ENCODE data around the gene RGS3.

The RGS3 gene

GRCh38 chr9:113570749-113571711, 107.5 kb downstream of the RGS3 start:
- no peak for DNase-seq (ENCODE audit: low read depth in 2 of 2)

DNA sequence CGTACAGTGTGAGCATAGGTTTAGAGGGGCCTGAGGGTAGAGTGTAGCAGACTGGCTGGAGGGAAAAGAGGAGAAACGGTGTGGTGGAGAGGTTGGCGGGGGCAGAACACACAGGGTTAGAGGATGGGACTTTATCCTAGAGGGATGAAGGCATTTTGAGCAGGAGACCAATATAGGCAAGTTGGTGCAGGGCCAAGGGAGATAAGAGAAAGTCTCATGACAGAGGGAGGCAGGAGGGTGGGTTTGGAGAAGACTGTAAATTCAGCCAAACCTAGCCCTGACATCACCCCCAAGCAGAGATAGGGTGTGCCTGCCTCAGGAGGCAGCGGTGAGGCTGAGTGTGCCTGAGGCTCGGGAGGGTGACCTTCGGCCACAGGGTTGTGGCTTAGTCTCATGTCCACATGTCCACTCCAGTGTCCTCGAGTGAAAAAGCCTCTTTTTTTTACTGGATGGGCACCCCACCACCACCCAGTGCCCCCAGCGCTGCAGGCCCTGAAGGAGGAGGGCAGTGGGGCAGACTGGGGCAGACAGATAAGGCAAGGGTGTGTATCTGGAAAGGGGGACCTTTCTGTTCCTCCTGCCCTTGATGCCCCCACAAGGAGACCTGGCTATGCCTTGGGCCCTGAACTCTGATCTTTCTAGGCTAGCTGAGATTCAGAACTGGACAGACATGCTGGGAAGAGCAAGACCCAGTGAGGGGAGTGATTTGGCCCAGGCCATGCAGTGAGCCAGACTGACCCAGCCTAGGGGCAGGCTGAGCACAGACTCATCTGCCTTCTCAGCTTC, 108.7 kb downstream of the RGS3 start:
- no peak for DNase-seq (ENCODE audit: low read depth in 2 of 2)

GRCh38 chr9:113573046-113573958, 109.8 kb downstream of the RGS3 start:
- no peak for DNase-seq (ENCODE audit: low read depth in 2 of 2)

GRCh38 chr9:113573959-113574352, 110.4 kb downstream of the RGS3 start:
- DNase-seq (ENCODE audit: low read depth in 2 of 2), result no peak

DNA sequence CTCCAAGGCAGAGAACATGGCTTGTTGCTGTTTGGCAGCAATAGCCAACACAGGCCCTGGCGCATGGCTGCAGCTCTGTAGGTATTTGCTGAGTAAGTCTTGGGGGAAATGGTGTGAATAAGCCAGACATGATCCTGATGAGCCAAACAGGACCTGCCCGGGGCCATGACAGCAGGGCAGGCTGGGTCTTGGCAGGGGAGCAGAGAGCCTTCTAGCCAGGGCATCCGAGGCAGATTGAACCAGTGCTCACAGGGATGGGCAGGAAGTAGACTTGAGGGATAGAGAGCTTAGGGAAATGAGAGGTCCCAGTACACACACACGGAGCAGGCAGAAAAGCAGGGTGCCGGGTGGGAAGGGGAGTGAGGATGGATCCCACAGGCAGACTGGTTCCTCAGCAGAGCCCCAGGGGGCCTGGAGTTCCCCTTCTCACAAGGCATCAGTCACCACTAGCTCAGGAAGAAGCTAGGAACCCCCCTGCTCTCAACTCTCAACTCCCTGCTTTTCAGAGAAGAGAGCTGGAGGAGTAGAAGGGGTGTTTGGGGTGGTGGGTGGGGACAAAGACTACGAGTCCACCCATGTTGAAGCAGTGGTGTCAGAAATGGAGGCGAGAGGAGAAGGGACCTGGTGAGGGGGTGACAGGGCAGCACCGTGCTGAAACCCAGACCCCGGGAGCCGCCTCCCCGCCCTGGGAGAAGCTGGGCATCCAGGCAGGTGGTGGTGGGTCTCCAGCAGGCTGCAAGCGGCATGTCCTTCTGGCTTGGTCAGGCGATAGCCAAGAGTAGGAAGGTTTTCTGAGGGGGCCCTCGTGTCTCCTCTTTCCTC, 111.1 kb downstream of the RGS3 start:
- DNase-seq (ENCODE audit: low read depth in 2 of 2), result no peak

DNA sequence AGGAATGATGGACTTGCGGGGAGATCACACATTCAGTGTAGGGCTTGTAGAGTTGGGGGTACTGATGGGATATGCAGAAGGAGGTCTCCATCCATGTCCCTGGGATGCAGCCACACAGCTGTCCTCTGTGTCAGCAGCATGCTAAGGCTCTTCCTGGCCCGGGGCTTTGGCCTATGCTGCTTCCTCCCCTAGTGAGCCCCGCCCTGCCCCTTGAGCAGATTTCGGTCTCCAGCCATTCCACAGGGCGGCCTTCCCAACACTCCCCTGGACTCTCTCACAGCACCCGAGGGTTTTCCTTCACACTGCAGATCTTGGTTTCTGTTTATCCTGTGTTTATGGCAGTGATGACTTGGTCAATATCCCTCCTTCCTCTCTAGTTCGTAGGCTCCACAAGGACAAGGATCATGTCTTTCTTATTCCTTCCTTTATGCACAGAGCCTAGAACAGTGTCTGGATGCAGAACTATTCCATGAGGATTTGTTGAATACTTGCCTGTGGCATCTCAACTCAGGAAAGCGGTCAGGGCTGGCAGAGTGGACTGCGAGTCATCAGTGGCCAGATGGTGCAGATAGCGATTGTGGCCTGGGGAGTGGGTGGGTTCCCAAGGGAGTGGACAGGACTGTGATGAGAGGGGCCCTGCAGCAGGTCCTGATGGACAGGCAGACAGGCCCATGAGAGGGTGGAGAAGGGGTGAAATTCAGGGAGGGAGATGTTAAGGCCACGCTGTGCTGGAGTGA, 114.2 kb downstream of the RGS3 start:
- DNase-seq (ENCODE audit: low read depth in 2 of 2), result no peak

GRCh38 chr9:113578279-113578865, 114.8 kb downstream of the RGS3 start:
- DNase-seq (ENCODE audit: low read depth in 2 of 2), result no peak

DNA sequence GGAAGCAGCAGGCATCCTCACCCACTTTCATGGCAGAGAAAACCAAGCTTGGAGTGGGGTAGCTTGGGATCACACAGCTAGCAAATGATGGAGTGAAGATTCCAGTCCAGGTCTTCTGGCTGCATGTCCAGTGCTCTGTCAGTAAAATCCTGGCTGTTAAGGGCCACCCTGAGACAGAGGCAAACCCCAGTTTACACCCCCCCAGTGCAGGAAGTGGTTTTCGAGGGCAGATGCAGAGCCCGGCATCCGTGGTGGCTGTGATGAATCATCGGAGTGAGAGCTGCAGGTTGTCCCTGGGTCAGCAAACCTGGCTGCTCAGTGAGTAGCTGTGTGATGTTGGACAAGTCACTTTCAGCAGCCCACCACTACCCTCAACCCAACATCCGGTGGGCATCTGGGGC, 115.4 kb downstream of the RGS3 start:
- peak; percentile 70 to 83 for DNase-seq (ENCODE audit: low read depth in 2 of 2)

DNA sequence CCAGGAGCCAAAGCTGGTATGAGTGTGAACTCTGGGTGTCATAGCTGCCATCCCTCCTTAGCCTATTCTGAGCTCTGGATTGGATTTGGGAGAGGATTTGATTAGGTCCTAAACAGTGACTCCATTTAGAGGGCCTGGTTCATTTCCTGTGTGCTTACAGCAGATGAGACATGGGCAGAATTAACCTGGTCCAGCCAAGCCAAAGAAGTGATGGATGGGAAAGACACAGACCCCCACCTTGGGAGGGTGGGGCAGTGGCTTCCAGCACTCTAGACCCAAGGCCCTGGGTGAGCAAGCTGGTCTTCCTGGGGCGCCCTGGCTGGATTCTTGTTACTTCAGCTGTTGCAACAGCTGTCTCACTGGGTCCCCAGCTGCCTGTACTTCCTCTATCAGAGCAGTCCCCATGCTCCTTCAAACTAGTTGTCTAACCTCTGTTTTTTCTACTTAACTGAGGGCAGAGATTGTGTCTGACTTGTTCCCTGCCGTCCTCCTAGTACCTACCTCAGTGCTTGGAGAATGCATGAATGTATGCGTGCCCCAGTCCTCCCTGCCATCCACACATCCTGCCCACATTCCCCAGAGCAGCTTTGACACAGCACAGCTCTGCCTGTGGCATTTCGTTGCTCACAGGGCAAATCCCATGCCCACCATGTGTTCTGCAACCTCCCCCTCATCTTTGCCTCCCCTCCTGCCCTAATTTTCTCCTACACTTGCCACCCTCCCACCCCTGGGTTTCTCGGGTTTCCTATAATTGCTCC, 115.9 kb downstream of the RGS3 start:
- no peak for DNase-seq (ENCODE audit: low read depth in 2 of 2)

DNA sequence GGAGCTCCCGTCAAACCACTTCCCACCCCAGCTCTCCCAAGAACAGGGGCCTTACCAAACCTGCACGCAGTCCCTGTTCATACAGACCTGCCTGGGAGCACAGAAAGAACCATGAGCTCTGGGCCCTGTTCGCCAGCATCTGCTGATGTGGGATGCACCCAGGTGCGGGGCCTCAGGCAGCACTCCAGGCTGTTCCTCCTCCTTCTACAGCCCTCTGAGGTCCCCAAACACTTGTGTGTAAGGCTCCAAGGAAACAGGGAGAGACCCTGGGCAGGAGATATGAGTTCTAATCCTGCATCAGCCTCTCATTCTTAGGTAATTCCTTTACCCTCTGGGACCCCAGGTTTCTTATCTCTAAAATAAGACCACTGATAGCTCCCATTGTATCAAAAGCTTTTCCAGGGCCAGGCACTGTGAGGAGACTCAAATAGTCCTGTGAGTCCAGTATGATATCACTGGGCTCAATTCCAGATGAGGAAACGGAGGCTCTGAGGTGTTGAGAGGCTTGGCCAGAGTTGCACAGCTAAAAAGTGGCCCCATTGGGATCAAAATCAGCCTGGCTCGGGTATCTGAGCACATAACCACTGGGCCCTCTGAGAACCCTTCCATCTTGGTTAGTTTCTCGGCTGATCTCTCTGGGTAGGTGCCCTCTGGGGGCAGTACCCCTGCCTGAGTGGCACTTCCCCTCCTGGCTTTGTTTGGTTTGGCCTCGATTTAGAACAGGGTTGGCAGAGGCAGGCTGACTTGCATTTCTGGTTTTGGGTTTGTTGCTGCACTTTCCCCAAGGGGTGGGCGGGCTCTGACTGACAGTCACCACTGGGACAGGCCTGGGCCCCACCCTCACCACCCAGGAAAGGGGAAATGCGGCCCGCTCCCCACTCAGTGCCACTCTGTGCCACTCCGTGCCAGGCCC, 116.8 kb downstream of the RGS3 start:
- peak; percentile 39 to 63 for DNase-seq (ENCODE audit: low read depth in 2 of 2)

GRCh38 chr9:113580954-113581311, 117.4 kb downstream of the RGS3 start:
- no peak for DNase-seq (ENCODE audit: low read depth in 2 of 2)

GRCh38 chr9:113581865-113582697, 118.6 kb downstream of the RGS3 start:
- DNase-seq (ENCODE audit: low read depth in 2 of 2), result peak; percentile 44 to 72

- DNase-seq (ENCODE audit: low read depth in 2 of 2), result no peak
Measured at GRCh38 chr9:113582698-113583200, 119.2 kb downstream of the RGS3 start.

DNA sequence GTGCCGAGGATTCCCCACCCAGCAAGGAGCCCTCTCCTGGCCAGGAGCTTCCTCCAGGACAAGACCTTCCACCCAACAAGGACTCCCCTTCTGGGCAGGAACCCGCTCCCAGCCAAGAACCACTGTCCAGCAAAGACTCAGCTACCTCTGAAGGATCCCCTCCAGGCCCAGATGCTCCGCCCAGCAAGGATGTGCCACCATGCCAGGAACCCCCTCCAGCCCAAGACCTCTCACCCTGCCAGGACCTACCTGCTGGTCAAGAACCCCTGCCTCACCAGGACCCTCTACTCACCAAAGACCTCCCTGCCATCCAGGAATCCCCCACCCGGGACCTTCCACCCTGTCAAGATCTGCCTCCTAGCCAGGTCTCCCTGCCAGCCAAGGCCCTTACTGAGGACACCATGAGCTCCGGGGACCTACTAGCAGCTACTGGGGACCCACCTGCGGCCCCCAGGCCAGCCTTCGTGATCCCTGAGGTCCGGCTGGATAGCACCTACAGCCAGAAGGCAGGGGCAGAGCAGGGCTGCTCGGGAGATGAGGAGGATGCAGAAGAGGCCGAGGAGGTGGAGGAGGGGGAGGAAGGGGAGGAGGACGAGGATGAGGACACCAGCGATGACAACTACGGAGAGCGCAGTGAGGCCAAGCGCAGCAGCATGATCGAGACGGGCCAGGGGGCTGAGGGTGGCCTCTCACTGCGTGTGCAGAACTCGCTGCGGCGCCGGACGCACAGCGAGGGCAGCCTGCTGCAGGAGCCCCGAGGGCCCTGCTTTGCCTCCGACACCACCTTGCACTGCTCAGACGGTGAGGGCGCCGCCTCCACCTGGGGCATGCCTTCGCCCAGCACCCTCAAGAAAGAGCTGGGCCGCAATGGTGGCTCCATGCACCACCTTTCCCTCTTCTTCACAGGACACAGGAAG, 120.2 kb downstream of the RGS3 start:
- DNase-seq (ENCODE audit: low read depth in 2 of 2), result no peak

GRCh38 chr9:113584428-113585084, 121.0 kb downstream of the RGS3 start:
- no peak for DNase-seq (ENCODE audit: low read depth in 2 of 2)

All from stimulated activated CD4-positive, alpha-beta T cell treated with anti-CD3 and anti-CD28 coated beads, Interleukin-12 subunit alpha, Interleukin-12 subunit beta, amount 100 ng/mL, for 24 hours (primary cell).